ENCODE results near the gene MCOLN2.

Gene MCOLN2

DNA sequence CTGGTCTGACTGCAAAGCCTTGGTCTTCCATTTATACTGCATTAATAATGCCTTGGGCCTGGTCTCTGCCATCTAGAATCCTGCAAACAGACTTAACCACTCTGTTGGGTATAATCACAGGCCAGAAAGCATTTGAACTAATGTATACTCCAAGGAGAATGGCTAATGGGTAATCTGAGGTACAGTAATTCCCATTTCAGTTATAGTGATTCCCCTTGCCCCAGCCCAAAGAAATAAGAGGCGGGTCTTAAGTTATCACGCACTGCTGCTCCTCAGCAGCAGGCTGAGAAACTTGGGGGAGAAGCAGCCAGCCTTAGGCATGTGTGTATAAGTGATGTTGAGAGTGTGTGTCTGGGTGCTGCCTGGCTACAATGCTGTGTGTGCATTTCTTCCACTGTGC, 106.3 kb downstream of the MCOLN2 start:
- no peak for DNase-seq

DNA sequence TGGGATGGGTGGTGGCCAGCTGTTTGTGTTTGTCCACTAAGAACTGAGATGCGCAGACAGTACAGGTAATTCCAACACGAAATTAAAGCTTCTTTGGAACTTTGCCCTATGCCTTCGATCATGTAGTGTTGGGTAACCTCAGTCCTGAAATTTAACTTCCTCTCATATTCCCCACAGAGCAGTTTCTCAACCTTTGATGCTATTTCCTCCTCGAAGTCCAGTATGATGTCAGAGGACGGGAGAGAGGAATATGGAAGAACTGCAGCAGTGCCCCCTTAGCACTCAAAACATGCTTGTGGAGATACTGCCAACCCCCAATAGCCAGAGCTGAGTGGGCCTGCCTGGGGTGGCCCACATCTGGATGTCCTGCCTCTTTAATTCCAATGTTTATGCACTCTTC, 107.5 kb downstream of the MCOLN2 start:
- no peak for DNase-seq

DNA sequence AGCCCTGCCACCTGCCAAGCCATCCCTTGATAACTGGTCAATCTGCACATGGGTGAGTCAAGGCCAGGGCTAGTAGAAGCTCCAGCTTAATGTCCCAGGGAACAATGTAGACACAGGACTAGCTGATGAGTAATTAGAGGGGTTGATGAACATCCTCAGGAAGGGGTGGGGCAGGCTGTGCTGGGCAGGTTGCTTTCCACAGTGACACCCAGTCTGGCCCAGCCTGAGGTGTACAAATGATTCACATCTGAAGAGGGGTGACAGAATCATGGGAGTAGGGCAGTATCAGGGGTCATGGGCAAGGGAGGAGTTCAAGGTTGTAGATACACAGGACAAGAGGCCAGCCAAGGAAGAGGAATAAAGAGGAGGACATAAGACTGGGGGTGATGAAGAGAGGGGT, 108.2 kb downstream of the MCOLN2 start:
- DNase-seq: no peak

DNA sequence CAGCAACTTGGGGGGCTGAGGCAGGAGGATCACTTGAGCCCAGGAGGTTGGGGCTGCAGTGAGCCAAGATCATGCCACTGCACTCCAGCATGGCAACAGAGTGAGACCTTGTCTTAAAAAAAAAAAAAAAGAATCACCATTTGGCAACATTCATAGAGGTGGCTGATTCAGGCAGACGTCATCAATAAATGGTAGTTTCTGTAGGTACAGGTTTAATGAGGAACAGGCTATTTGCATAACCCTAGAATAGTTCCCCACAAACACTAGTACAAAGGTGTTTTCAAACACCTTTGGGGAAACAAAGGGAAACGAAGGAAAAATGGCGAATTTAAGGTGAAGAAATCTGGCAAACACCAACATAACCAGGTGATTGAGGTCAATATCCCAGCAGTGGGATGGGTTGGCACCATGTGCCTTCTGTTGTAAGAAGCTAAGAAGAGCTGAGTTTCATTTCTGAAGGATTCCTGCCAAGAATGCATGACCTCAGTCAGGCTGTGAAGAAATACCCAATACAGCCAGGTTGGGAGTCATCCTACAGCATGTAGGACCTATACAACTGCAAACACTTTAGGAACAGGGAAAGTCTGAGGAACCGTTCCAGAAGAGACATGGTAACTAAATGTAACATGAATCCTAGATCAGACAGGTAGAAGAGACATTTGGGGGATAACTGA, 109.5 kb downstream of the MCOLN2 start:
- no peak for DNase-seq

DNA sequence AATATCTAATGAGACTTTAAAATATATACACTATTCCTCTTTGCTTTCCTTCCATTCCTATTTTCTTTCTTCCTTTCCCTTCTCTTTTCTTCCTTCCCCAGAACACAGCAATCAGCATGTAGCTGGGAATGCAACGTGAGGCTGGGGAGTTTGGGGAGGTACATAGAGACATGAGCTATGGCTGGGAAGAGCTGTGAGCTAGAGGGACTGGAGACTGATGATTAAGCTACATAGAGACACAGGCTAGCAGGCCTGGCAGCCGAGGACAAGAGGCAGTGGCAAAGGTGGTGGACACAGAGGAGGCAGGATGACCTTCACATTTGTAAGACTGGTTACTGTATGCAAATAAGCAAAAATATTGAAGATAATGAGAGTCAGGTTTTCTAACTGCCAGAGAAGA, 111.4 kb downstream of the MCOLN2 start:
- no peak for DNase-seq

DNA sequence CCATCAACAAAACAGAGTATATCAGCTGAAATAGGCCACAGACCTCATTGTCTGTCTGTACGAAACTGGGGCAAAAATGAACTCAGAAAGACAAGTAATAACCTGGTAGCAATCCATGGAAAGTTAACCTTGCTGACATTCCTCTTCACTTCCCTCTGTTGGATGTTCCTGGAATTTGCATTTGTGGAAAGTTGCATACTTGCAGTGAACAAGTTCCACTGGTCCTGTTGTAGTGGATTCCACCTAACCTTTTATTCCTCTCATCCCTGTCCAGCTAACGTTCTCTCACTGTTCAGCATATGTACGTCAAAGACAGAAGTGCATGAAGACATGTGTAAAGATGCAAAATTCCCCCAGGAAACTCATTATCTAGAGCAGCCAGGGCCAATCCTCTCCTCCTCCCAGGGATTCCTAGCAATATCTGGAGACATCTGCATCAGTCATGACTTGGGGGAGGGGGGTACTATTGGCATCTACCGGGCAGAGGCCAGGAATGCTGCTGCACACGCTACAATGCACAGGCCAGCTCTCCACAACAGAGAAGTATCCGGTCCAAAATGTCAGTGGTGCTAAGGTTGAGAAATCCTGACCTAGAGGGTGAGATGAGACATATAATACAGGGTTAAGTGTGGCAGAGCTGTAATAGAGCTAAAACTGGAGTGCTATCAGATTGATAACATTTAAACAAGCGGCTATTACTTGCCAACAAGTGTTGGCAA, 112.1 kb downstream of the MCOLN2 start:
- DNase-seq: no peak

DNA sequence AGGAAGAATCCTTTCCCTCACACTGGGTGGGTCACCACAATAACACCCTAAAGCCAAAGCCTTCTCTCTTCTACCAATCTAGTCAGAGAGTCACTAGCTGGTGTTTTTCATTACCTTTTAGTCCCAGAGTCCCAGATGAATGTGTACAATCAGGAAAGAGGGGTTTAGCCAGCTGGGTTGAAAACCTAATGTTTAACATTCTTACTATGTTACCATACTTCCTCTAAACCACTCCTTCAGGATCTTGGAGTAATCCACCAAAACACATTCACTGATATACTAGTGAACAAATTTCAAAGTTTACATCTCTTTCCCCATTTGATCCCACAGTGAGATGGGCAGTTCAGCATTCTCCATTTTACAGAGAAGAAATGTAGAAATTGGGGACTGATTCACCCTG, 113.6 kb downstream of the MCOLN2 start:
- DNase-seq: no peak

DNA sequence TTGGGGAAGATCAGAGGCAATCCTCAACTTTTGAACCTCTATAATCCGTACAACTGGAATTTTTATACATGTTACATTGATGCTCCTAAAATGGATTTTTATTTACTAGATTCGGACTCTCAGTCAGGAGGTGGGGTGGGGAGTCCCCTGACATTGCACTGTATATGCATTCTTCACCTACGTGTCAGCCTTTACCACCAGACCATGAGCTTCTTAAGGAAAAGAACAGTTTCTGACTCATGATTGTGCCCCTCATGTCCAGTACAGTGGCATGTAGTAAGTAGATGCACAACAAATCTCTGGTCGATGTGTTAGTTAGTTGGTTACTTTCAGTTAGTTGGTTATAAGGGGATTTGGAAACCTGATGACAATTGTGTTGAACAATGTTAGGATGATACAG, 119.3 kb downstream of the MCOLN2 start:
- no peak for DNase-seq

DNA sequence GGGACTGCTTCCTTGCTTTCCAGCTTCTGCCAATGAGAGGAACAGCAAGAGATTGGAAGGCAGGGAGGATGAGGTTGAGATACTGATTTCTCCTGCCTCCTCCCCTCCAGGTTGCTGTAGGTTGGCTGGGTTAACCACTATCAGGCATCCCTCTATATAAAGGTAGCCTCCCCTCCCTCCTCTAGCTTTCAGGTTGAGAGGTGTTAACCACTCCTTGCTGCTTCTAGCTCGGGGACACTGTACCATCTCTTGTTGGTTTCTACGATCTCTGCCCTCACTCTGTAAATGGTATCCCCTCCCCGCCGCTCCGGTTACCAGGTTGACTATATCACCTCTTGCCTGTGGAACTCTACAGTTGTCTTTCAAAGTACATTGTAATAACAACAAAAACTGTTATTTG, 120.6 kb downstream of the MCOLN2 start:
- DNase-seq: no peak
